Gastrocnemius medialis (tissue), 4 donors: ENCODE results near the gene AMPD2. TPM values are rescaled to one million over a fixed set of nuclear protein-coding genes. Genes with fewer than 3 reads are reported as not detected.

Experiments
- ATAC-seq, 2 donors: fragments of 150-250 bp; one replicate each; pipeline ENCODE4 v1.9.1; 2016
- DNase-seq, 2 donors: peaks; one replicate each; pipeline ENCODE4 v3.0.0-alpha.2; 2019
- H3K27ac ChIP-seq, 4 donors: fragments of 200-600 bp; sonication (generic); 1 replicate in 1 of 4; 2 replicates in 3 of 4; pipeline ENCODE4 v1.5.1; 2016 to 2018; ENCODE audit warnings: mild to moderate bottlenecking in 2 of 4, moderate library complexity in 1 of 4
- H3K27me3 ChIP-seq, 3 donors: fragments of 200-600 bp; sonication (generic) in 2 of 3; 1 replicate in 1 of 3; 2 replicates in 2 of 3; pipeline versions ENCODE4 v1.5.1 to v1.6.0; 2016 to 2019; ENCODE audit warnings: mild to moderate bottlenecking in 1 of 3, moderate library complexity in 1 of 3
- H3K36me3 ChIP-seq, 2 donors: fragments of 200-600 bp; sonication (generic) in 1 of 2; one replicate each; pipeline ENCODE4 v1.5.1; 2017 to 2018
- H3K4me1 ChIP-seq, 2 donors: fragments of 200-600 bp; sonication (generic) in 1 of 2; one replicate each; pipeline ENCODE4 v1.5.1; 2016 to 2017; ENCODE audit warnings: mild to moderate bottlenecking in 2 of 2
- H3K4me3 ChIP-seq, 4 donors: fragments of 200-600 bp; sonication (generic) in 3 of 4; 1 replicate in 1 of 4; 2 replicates in 3 of 4; pipeline ENCODE4 v1.5.1; 2016 to 2019; ENCODE audit warnings: mild to moderate bottlenecking in 2 of 4
- H3K9me3 ChIP-seq, 3 donors: fragments of 200-600 bp; sonication (generic) in 2 of 3; 1 replicate in 1 of 3; 2 replicates in 2 of 3; pipeline ENCODE4 v1.5.1; 2016 to 2019
- POLR2A ChIP-seq, 2 donors: fragments of 450-650 bp; IDR thresholded peaks; one replicate each; pipeline ENCODE4 v1.6.1; 2017; ENCODE audit warnings: antibody characterized with exemption in 2 of 2, mild to moderate bottlenecking in 2 of 2, moderate library complexity in 2 of 2
- in situ Hi-C, 4 donors: fragments of 200-750 bp; cut with MboI; loops; one replicate each; pipeline versions ENCODE4 v1.15.0 to v1.8.0; 2017; ENCODE audit warnings: low sequenced_read_pairs in 4 of 4
- intact Hi-C: fragments of 100-400 bp; cut with DNase I; formaldehyde crosslinking; loops from one replicate; pipeline ENCODE4 v1.15.1; 2023; ENCODE audit warnings: low total_unique reads
- total RNA-seq, 4 donors: library from RNA; depleted of rRNA; stranded (reverse); fragments of >200 nt; gene quantifications; one replicate each; pipeline versions ENCODE4 v1.1.0 to v1.2.3, GENCODE V29; 2016
- TF ChIP-seq, protein P1 (sequence below), 5 experiments: fragments of 450-650 bp in 3 of 5; fragments of 200-600 bp in 2 of 5; sonication (generic) in 2 of 5; IDR thresholded peaks in 4 of 5; conservative IDR thresholded peaks in 1 of 5; 1 replicate in 4 of 5; 2 replicates in 1 of 5; pipeline ENCODE4 v1.5.1; 2016 to 2019; ENCODE audit warnings: antibody characterized with exemption in 5 of 5, mild to moderate bottlenecking in 3 of 5, moderate library complexity in 3 of 5

Gene AMPD2
- total RNA-seq, 4 donors from 2014 or later = 5.3 to 19.4 (median 10.4) TPM

DNA sequence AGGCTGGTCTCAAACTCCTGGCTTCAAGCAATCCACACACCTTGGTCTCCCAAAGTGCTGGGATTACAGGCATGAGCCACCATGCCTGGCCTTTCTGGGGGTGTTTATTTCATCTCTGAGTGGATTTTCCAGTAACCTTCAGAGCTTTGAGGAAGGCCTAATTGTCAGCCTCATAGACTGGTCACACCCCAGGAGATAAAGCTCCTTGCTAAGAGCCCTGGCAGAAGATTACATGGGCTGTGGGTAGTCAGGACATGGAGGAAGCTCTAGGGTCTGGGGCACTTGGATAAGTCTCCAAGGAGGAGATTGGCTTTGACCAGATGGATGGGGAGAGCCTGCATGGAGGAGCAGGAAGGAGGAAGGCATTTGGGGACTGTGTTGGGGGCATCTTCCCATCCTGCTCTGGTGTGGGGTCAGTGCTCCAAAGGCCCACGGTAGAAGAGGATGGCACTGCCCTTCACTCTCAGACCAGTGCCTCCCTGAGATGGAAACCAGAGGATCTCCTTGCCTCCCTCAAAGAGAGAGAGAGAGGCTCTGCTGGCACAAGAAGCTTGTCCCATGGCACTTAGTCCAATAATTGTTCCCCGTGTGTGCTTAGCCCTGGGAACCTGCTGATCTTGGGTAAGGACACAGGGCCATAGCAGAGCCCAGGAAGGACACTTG, 21.6 kb downstream of the AMPD2 start:
- intact Hi-C loops (loop anchor here (2.0 to 5.0 kb wide), 3 partner anchors 61 to 344 kb away; partner anchors contain the start of genes AHCYL1 and GNAI3), in situ Hi-C loops (loop anchor here (5.0 to 10.0 kb wide), 3 partner anchors 131 to 346 kb away; partner anchors contain the start of gene AHCYL1 (in 1 of the 4))
- Histone ChIP-seq H3K4me3 (no peak overlapping the region), H3K36me3 (no peaks in the 10 kb centered on the region), H3K9me3 (no peaks in the 10 kb centered on the region), H3K27ac (no peak overlapping the region), H3K4me1 (peaks cover 5 to 11% of the 10 kb centered on the region in 2 donors), H3K27me3 (no peaks in the 10 kb centered on the region)
- TF ChIP-seq, protein P1, sequence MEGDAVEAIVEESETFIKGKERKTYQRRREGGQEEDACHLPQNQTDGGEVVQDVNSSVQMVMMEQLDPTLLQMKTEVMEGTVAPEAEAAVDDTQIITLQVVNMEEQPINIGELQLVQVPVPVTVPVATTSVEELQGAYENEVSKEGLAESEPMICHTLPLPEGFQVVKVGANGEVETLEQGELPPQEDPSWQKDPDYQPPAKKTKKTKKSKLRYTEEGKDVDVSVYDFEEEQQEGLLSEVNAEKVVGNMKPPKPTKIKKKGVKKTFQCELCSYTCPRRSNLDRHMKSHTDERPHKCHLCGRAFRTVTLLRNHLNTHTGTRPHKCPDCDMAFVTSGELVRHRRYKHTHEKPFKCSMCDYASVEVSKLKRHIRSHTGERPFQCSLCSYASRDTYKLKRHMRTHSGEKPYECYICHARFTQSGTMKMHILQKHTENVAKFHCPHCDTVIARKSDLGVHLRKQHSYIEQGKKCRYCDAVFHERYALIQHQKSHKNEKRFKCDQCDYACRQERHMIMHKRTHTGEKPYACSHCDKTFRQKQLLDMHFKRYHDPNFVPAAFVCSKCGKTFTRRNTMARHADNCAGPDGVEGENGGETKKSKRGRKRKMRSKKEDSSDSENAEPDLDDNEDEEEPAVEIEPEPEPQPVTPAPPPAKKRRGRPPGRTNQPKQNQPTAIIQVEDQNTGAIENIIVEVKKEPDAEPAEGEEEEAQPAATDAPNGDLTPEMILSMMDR (IDR thresholded peaks at IDR 0.05 in 4 of 5, conservative IDR thresholded peaks at IDR 0.05 in 1 of 5) = no peak
- TF ChIP-seq POLR2A (IDR thresholded peaks at IDR 0.05) = no peak
- ATAC-seq (no peak), DNase-seq (no peak)

DNA sequence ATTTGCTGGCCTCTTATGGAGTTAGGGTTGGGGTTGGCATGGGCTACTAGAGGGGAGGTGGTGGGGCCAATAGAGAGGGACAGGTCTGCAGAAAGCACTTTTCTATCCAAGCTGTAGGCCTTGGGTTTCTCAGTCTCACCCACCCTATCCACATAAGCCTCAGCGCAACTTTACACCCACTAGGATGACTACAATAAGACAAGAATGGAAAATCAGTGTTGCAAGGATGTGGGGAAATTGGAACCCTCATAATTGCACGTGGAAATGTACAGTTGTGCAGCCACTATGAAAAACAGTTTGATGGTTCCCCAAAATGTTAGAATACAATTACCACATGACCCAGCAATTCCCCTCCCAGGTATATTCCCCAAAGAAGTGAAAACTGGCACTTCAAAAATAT, 22.2 kb downstream of the AMPD2 start:
- Histone ChIP-seq H3K9me3 (no peaks in the 10 kb centered on the region), H3K27me3 (no peaks in the 10 kb centered on the region), H3K4me3 (no peak overlapping the region), H3K36me3 (no peaks in the 10 kb centered on the region), H3K4me1 (peaks cover 0 to 6% of the 10 kb centered on the region in 2 donors), H3K27ac (no peak overlapping the region)
- DNase-seq = no peak
- no peak for ATAC-seq
- in situ Hi-C loops = loop anchor here (5.0 to 10.0 kb wide), 3 partner anchors 130 to 345 kb away; partner anchors contain the start of gene AHCYL1 (in 1 of the 4)
- TF ChIP-seq POLR2A (IDR thresholded peaks at IDR 0.05) = no peak
- TF ChIP-seq, protein P1 (IDR thresholded peaks at IDR 0.05 in 4 of 5, conservative IDR thresholded peaks at IDR 0.05 in 1 of 5) = no peak
- intact Hi-C loops = loop anchor here (2.0 to 5.0 kb wide), 4 partner anchors 45 to 343 kb away; partner anchors contain the start of genes AHCYL1, GNAI3 and GSTM1

DNA sequence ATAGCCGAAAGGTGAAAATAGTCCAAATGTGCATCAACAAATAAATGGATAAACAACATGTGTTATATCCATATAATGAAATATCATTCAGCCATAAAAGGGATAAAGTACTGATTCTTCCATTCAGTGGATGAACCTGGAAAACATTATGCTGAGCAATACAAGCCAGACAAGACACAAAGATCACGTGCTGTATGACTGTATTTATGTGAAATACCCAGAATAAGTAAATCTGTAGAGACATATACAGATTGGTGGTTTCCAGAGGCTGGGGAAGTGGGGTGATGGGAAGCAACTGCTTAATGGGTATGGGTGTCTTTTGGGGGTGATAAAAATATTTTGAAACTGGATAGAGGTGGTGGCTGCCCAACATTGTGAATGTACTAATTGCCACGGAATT, 23.0 kb downstream of the AMPD2 start:
- H3K27me3 ChIP-seq = no peaks in the 10 kb centered on the region
- no peak for TF ChIP-seq POLR2A (IDR thresholded peaks at IDR 0.05)
- TF ChIP-seq, protein P1 (IDR thresholded peaks at IDR 0.05 in 4 of 5, conservative IDR thresholded peaks at IDR 0.05 in 1 of 5) = no peak
- ATAC-seq (no peak), DNase-seq (no peak)
- no peak overlapping the region for H3K4me3 ChIP-seq
- in situ Hi-C loops = loop anchor here (5.0 to 10.0 kb wide), 3 partner anchors 130 to 345 kb away; partner anchors contain the start of gene AHCYL1 (in 1 of the 4)
- no peaks in the 10 kb centered on the region for H3K9me3 ChIP-seq
- peaks cover 0 to 6% of the 10 kb centered on the region in 2 donors for H3K4me1 ChIP-seq
- H3K36me3 ChIP-seq = no peaks in the 10 kb centered on the region
- intact Hi-C loops = loop anchor here (2.0 to 5.0 kb wide), 3 partner anchors 44 to 95 kb away; partner anchors contain the start of genes GNAI3 and GSTM1
- no peak overlapping the region for H3K27ac ChIP-seq

DNA sequence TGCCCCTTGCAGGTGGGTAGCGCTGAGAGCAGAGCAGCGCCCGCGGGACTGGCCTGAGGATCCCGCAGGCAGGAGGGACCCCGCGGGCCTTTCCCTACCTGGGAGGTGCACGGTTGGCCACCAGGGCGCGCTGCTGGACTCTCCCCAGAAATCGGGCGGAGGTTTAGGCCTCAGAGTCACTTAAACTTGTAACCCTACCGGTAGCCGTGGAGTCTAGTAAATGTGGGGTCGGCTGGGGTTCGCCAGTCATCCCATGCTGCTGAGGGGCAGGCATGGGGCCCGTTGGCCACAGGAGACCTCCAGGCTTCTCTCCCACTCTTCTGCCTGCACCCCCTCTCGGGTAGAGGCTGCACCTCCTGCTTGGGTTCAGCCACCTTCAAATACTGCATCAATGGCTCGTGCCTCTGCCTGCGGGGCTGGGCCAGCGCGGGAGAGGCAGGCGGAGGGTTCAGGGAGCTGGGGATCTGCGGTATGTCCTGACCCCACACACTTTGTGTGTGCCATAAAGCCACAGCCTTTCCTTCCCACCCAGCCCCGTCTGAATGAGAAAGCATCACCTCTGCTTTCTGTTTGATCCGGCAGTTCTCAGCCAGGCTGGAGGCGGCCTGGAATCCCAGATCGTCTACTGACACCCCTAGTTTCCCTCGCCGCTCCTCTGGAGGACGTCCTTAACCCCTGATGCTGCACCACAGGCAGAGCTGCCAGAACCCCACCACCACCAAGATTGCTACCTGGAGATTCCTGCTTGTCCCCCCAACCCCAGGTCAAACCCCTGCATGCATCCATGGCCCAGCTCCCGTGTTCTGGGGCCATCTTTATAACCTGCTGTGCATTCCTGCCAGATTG, 24.0 kb downstream of the AMPD2 start:
- intact Hi-C loops = loop anchor here (2.0 to 5.0 kb wide), 3 partner anchors 43 to 96 kb away; partner anchors contain the start of genes GNAI3 and GSTM1
- H3K4me1 ChIP-seq = peaks cover 0 to 6% of the 10 kb centered on the region in 2 donors
- no peaks in the 10 kb centered on the region for H3K36me3 ChIP-seq
- peak; percentile 92 to 95 for ATAC-seq
- H3K4me3 ChIP-seq = peak overlapping the region in 1 of 4 donors; percentile 14
- H3K9me3 ChIP-seq = no peaks in the 10 kb centered on the region
- peak; percentile 60 to 69 for DNase-seq
- in situ Hi-C loops = loop anchor here (5.0 to 10.0 kb wide), 3 partner anchors 129 to 344 kb away; partner anchors contain the start of gene AHCYL1 (in 1 of the 4)
- TF ChIP-seq POLR2A (IDR thresholded peaks at IDR 0.05) = no peak
- TF ChIP-seq, protein P1 (IDR thresholded peaks at IDR 0.05 in 4 of 5, conservative IDR thresholded peaks at IDR 0.05 in 1 of 5) = peak; percentile 73 to 92 (median 85)
- no peak overlapping the region for H3K27ac ChIP-seq
- H3K27me3 ChIP-seq = no peaks in the 10 kb centered on the region
